GM20000 (cell line): Measurements from ENCODE around the gene GRID1.

ENCODE experiments used
- DNase-seq: peaks from one replicate; pipeline ENCODE4 v3.0.0; 2012; ENCODE audit warnings: low spot score
- CTCF ChIP-seq: IDR thresholded peaks from 2 replicates; pipeline ENCODE4 v1.5.1; 2012; ENCODE audit warnings: mild to moderate bottlenecking, control low read depth; ENCODE audit errors: extremely low read depth, missing control alignments

The GRID1 gene

GRCh38 chr10:85645926-85646711 is 720.5 kb downstream of the GRID1 start:
- no peak for DNase-seq
- no peak for TF ChIP-seq CTCF

GRCh38 chr10:85645053-85645452 is 721.5 kb downstream of the GRID1 start:
- TF ChIP-seq CTCF = no peak
- no peak for DNase-seq

- DNase-seq = no peak
- no peak for TF ChIP-seq CTCF
Measured at GRCh38 chr10:85643845-85644525, 722.6 kb downstream of the GRID1 start.

GRCh38 chr10:85643171-85643844 is 723.3 kb downstream of the GRID1 start:
- TF ChIP-seq CTCF = no peak
- no peak for DNase-seq

GRCh38 chr10:85642421-85643170 is 724.0 kb downstream of the GRID1 start:
- no peak for DNase-seq
- no peak for TF ChIP-seq CTCF

- DNase-seq = no peak
- TF ChIP-seq CTCF = no peak
Measured at GRCh38 chr10:85642082-85642420, 724.5 kb downstream of the GRID1 start.
